ENCODE measurements around the gene PAH. TPM values are rescaled to one million over a fixed set of nuclear protein-coding genes. Genes with fewer than 3 reads are reported as not detected.
A peak's percentile ranks its signal among the peaks of the same experiment; 100 is the strongest.

The PAH gene
- total RNA-seq, 6 experiments from 2014 or later = 873 to 2,034 (median 1,035) TPM

DNA sequence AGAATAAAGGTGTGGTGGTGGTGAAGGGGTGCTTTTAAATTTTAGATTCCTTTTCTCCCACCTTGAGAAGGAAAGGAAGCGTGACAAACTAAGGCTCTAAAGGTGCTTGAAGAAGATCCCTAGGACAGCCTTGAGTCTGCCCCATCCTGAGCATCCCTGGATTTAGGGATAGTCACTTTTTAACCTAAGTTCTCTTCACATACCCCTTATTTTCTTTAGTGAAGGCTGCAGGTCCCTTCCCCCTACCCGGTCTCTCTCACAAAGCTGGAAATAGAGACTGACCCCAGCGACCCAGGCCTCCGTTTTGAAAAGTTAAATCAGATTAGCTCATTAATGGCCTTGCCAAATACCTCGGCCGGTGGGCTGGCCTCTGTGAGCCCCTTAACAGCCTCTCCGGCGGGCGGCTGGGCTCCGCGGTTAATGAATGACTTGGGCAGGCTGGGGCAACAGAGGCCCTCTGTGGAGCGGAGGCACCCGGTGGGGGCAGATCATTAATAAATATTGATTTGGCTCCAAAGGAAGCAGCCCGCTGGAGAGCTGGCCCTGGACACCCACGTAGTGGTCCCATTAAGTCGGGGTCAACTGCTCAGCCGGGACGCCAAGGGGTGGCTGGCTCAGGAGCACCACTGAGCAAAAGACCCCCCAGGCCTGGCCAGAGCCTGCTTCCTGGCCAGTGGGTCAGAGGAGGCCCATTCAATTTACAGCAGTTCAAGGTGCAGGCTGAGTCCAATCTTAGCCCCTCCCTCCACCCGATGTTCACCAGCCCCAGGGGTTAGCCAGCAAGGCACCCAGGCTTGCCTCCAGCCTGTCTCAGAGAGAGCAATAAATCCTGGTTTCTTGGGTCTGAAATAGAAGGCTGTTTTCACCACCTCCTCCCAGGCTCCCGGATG is 31.8 kb downstream of the PAH start:
- peak; percentile 71 to 76 (median 75) for DNase-seq
- H3K4me1 ChIP-seq = peaks cover 0 to 64% (median 25%) of the 10 kb centered on the region in 4 donors
- H3K27ac ChIP-seq = peak overlapping the region in 2 of 3 donors; percentile 19 to 33
- H3K4me3 ChIP-seq = peak overlapping the region in 1 of 3 donors; percentile 12
- WGBS (ENCODE audit: insufficient coverage, low coverage, low lambda C conversion rate, missing lambda C conversion rate) = 15% methylated on average over 12 of the region's 20 CpGs
- no peaks in the 10 kb centered on the region for H3K27me3 ChIP-seq
- H3K36me3 ChIP-seq = peaks cover 0 to 100% (median 9%) of the 10 kb centered on the region in 4 donors
- no peak for TF ChIP-seq POLR2A (IDR thresholded peaks at IDR 0.05)
- TF ChIP-seq, protein P1, sequence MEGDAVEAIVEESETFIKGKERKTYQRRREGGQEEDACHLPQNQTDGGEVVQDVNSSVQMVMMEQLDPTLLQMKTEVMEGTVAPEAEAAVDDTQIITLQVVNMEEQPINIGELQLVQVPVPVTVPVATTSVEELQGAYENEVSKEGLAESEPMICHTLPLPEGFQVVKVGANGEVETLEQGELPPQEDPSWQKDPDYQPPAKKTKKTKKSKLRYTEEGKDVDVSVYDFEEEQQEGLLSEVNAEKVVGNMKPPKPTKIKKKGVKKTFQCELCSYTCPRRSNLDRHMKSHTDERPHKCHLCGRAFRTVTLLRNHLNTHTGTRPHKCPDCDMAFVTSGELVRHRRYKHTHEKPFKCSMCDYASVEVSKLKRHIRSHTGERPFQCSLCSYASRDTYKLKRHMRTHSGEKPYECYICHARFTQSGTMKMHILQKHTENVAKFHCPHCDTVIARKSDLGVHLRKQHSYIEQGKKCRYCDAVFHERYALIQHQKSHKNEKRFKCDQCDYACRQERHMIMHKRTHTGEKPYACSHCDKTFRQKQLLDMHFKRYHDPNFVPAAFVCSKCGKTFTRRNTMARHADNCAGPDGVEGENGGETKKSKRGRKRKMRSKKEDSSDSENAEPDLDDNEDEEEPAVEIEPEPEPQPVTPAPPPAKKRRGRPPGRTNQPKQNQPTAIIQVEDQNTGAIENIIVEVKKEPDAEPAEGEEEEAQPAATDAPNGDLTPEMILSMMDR (IDR thresholded peaks at IDR 0.05) = no peak
- H3K9me3 ChIP-seq = no peaks in the 10 kb centered on the region
- ATAC-seq = peak; percentile 58 to 89 (median 84)
- intact Hi-C loops (cut with DNase I) = loop anchor here (10.0 kb wide), 2 partner anchors 50 to 670 kb away; no protein-coding TSS in a partner anchor

DNA sequence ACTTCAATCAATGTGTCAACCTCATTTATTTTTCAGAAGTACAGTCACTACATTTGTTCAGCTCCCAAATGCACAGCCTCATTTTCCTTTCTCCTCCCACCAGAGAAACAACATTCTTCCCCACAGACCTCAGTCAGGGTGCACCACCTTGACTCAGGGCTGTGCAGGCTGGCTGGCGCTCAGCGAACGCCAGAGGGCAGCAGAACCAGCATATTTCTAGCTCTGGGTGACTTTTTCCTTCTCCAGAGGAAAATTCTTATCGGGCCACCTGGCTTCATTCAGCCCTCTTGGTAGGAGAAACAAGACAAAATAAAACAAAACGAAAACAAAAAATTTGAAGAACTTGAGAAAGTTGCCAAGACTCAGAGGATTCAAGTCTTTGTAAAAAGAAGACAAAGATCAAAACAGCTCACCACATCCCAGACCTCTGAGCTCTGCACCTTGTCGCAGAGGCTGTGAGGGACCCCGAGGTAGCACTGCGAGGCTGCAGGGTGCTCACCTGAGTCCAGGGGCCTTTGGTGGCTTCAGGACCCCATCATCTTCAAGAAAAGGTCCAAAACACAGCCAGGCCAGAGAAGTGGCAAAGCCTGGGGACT is 33.7 kb downstream of the PAH start:
- DNase-seq (peak in 2 of 3 donors; percentile 67), ATAC-seq (peak; percentile 32 to 68 (median 59))
- no peaks in the 10 kb centered on the region for H3K9me3 ChIP-seq
- no peaks in the 10 kb centered on the region for H3K27me3 ChIP-seq
- intact Hi-C loops (cut with DNase I) = loop anchor here (10.0 kb wide), 2 partner anchors 51 to 671 kb away; no protein-coding TSS in a partner anchor
- H3K27ac ChIP-seq = peak overlapping the region in 1 of 3 donors; percentile 29
- no peak for TF ChIP-seq POLR2A (IDR thresholded peaks at IDR 0.05)
- TF ChIP-seq, protein P1 (IDR thresholded peaks at IDR 0.05) = peak; percentile 66 to 87 (median 80)
- peaks cover 0 to 99% (median 10%) of the 10 kb centered on the region in 4 donors for H3K36me3 ChIP-seq
- 14% methylated on average over 6 of the region's 8 CpGs for WGBS (ENCODE audit: insufficient coverage, low coverage, low lambda C conversion rate, missing lambda C conversion rate)
- H3K4me1 ChIP-seq = peaks cover 0 to 47% (median 18%) of the 10 kb centered on the region in 4 donors
- no peak overlapping the region for H3K4me3 ChIP-seq

DNA sequence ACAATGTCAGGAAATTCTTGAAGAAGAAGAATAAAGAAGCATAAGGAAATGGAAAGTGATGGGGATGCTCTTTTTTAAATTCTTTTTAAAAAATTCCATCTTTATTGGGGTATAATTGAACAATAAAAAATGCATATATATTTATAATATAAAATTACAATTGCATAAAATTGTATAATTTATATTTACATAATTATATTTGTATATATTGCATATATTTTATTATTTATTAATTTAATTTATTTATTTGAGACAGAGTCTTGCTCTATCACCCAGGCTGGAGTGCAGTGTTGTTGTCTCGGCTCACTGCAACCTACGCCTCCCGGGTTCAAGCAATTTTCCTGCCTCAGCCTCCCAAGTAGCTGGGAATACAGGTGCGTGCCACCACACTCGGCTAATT is 36.3 kb downstream of the PAH start:
- H3K36me3 ChIP-seq = peaks cover 0 to 98% (median 17%) of the 10 kb centered on the region in 4 donors
- no peak for ATAC-seq
- DNase-seq = no peak
- peaks cover 0 to 22% (median 11%) of the 10 kb centered on the region in 4 donors for H3K4me1 ChIP-seq
- TF ChIP-seq POLR2A (IDR thresholded peaks at IDR 0.05) = no peak
- TF ChIP-seq, protein P1 (IDR thresholded peaks at IDR 0.05) = no peak
- intact Hi-C loops (cut with DNase I) = loop anchor here (10.0 kb wide), 2 partner anchors 54 to 674 kb away; no protein-coding TSS in a partner anchor
- no peak overlapping the region for H3K27ac ChIP-seq
- WGBS (ENCODE audit: insufficient coverage, low coverage, low lambda C conversion rate, missing lambda C conversion rate) = 79% methylated on average over 4 of the region's 5 CpGs
- H3K27me3 ChIP-seq = no peaks in the 10 kb centered on the region
- H3K9me3 ChIP-seq = no peaks in the 10 kb centered on the region
- no peak overlapping the region for H3K4me3 ChIP-seq

DNA sequence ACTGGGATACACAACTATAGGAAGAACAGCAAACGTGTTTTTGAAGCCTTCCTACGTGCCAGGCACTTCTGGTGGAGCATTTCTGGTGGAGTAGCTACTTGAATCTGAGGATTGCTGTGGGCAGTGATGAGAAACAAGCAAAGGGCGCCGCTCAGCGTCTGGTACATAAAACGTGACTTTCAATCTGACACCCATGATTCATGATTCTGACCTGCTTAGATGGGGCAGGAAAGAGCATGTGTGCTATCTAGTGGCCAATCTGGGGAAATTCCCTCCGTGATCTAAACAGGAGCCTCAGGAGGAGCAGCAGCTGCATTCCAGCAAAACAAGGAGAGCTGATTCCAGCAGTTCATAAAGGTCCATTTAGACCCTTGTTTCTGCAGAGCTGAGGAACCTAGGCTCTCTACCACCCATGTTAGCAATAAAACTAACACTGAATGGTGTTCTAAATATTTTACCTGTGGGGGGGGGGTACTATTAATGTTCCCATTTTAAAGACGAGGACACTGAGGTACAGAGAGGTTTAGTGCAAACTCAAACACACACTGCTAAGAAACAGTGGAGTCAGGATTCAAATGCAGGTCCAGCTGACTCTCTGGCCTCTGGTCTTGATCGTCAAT is 37.8 kb downstream of the PAH start:
- intact Hi-C loops (cut with DNase I) = no loop called here
- TF ChIP-seq, protein P1 (IDR thresholded peaks at IDR 0.05) = peak in 2 of 4 donors; percentile 8 to 23
- no peak for TF ChIP-seq POLR2A (IDR thresholded peaks at IDR 0.05)
- 33% methylated on average over 9 of the region's 9 CpGs for WGBS (ENCODE audit: insufficient coverage, low coverage, low lambda C conversion rate, missing lambda C conversion rate)
- Histone ChIP-seq H3K4me3 (no peak overlapping the region), H3K4me1 (peaks cover 0 to 13% (median 4%) of the 10 kb centered on the region in 4 donors), H3K9me3 (no peaks in the 10 kb centered on the region), H3K27me3 (no peaks in the 10 kb centered on the region), H3K36me3 (peaks cover 0 to 98% (median 23%) of the 10 kb centered on the region in 4 donors), H3K27ac (peak overlapping the region in 1 of 3 donors; percentile 14)
- ATAC-seq = peak in 3 of 4 donors; percentile 1 to 66 (median 12)
- DNase-seq = no peak

Measured in right lobe of liver (tissue), 6 donors.